B cell (primary cell): ENCODE results near the gene YTHDC1. TPM values are rescaled to one million over a fixed set of nuclear protein-coding genes. Genes with fewer than 3 reads are reported as not detected.

Experiments used
- ATAC-seq: fragments of 200-7000 bp; cut with Tn5 transposase; one replicate; pipeline ENCODE4 v1.10.0; 2021; ENCODE audit warnings: low read depth, mild to moderate bottlenecking, moderate number of reproducible peaks, moderate library complexity
- CTCF ChIA-PET: fragments of 350-600 bp; sonication (Branson Sonifier 250); formaldehyde crosslinking; loops from one replicate; lab custom pipeline; 2021; ENCODE audit warnings: antibody characterized with exemption, inconsistent platforms; lab: Charles Lee
- POLR2A ChIA-PET: fragments of 350-600 bp; sonication (Branson Sonifier 250); formaldehyde crosslinking; loops from one replicate; lab custom pipeline; 2021; ENCODE audit warnings: antibody characterized with exemption; lab: Charles Lee
- DNase-seq: peaks from one replicate; pipeline ENCODE4 v3.0.0; 2013
- H2AFZ ChIP-seq: 2 replicates; pipeline ENCODE4 v1.6.1; 2012; ENCODE audit warnings: mild to moderate bottlenecking, low read depth, low read length; ENCODE audit not compliant: insufficient read depth, poor library complexity, severe bottlenecking
- H3K27ac ChIP-seq, 2 donors: 1 replicate in 1 of 2; 2 replicates in 1 of 2; pipeline ENCODE4 v1.5.1; 2012 to 2013; ENCODE audit warnings: low read length in 2 of 2, mild to moderate bottlenecking in 2 of 2, moderate library complexity in 1 of 2
- H3K27me3 ChIP-seq, 4 experiments: fragments of 200-600 bp in 1 of 4; sonication (generic) in 1 of 4; replicated peaks in 1 of 4; 1 replicate in 2 of 4; 2 replicates in 2 of 4; pipeline versions ENCODE4 v1.6.1 to v1.7.0; 2013 to 2016; ENCODE audit warnings: low read length in 3 of 4, mild to moderate bottlenecking in 2 of 4, mixed read lengths in 1 of 4, moderate library complexity in 1 of 4; ENCODE audit not compliant: insufficient read depth in 4 of 4, control insufficient read depth in 3 of 4; ENCODE audit errors: control extremely low read depth in 1 of 4
- H3K36me3 ChIP-seq, 2 experiments: replicated peaks in 1 of 2; 1 replicate in 1 of 2; 2 replicates in 1 of 2; pipeline versions ENCODE4 v1.6.1 to v1.7.1; 2013; ENCODE audit warnings: low read length in 1 of 2; ENCODE audit not compliant: insufficient read depth in 2 of 2, control insufficient read depth in 1 of 2; ENCODE audit errors: control extremely low read depth in 1 of 2, extremely low read depth in 1 of 2
- H3K4me1 ChIP-seq, 2 donors: fragments of 200-600 bp in 1 of 2; sonication (generic) in 1 of 2; 1 replicate in 1 of 2; 2 replicates in 1 of 2; pipeline versions ENCODE4 v1.5.1 to v1.6.1; 2013 to 2017; ENCODE audit warnings: low read length in 2 of 2; ENCODE audit not compliant: control insufficient read depth in 2 of 2, insufficient read depth in 2 of 2
- H3K4me2 ChIP-seq: replicated peaks from 2 replicates; pipeline ENCODE3; 2012; ENCODE audit warnings: mild to moderate bottlenecking, low read depth, low read length; ENCODE audit not compliant: poor library complexity, severe bottlenecking
- H3K4me3 ChIP-seq, 5 experiments: fragments of 200-600 bp in 1 of 5; sonication (generic) in 1 of 5; 1 replicate in 3 of 5; 2 replicates in 2 of 5; pipeline versions ENCODE4 v1.5.1 to v1.7.0; 2011 to 2016; ENCODE audit warnings: low read length in 4 of 5, mild to moderate bottlenecking in 4 of 5, low read depth in 2 of 5, control low read depth in 1 of 5, moderate library complexity in 1 of 5; ENCODE audit not compliant: insufficient read depth in 1 of 5; ENCODE audit errors: control extremely low read depth in 1 of 5, extremely low read depth in 1 of 5
- H3K79me2 ChIP-seq: fragments of 200-600 bp; sonication (generic); one replicate; pipeline ENCODE4 v1.6.0; 2016; ENCODE audit warnings: low read length; ENCODE audit not compliant: control insufficient read depth, insufficient read depth
- H3K9ac ChIP-seq: fragments of 200-600 bp; sonication (generic); 2 replicates; pipeline ENCODE4 v1.6.1; 2017; ENCODE audit warnings: mild to moderate bottlenecking, low read length, moderate library complexity
- H3K9me3 ChIP-seq, 3 donors: one replicate each; pipeline versions ENCODE4 v1.6.1 to v1.7.1; 2013; ENCODE audit warnings: low read length in 2 of 3; ENCODE audit not compliant: control insufficient read depth in 2 of 3, insufficient read depth in 1 of 3; ENCODE audit errors: control extremely low read depth in 1 of 3
- H4K20me1 ChIP-seq: 2 replicates; pipeline ENCODE4 v1.6.0; 2012; ENCODE audit warnings: mild to moderate bottlenecking, low read length; ENCODE audit not compliant: insufficient read depth, control insufficient read depth, poor library complexity, severe bottlenecking
- H3K27ac Mint-ChIP-seq: one replicate; pipeline ENCODE4 v1.8.0; 2021; ENCODE audit warnings: mixed read lengths
- H3K27me3 Mint-ChIP-seq: one replicate; pipeline ENCODE4 v1.8.0; 2021; ENCODE audit warnings: mixed read lengths
- H3K4me1 Mint-ChIP-seq: one replicate; pipeline ENCODE4 v1.8.0; 2021; ENCODE audit warnings: mixed read lengths
- H3K4me3 Mint-ChIP-seq: one replicate; pipeline ENCODE4 v1.8.0; 2021; ENCODE audit warnings: mixed read lengths
- H3K9me3 Mint-ChIP-seq: one replicate; pipeline ENCODE4 v1.8.0; 2022; ENCODE audit warnings: mixed read lengths; ENCODE audit not compliant: insufficient read depth
- CTCF ChIP-seq: fragments of 200-600 bp; IDR thresholded peaks from one replicate; pipeline ENCODE4 v1.8.0; 2022; ENCODE audit warnings: antibody characterized with exemption, mild to moderate bottlenecking
- EZH2 ChIP-seq: IDR thresholded peaks from 2 replicates; pipeline ENCODE4 v1.6.1; 2012; ENCODE audit warnings: borderline replicate concordance, low read depth, mild to moderate bottlenecking, moderate library complexity, low read length; ENCODE audit not compliant: insufficient read depth, poor library complexity, severe bottlenecking
- WGBS: methylation state at CpG from one replicate; pipeline ENCODE4 v1.1.5; 2013; ENCODE audit warnings: missing lambda C conversion rate; ENCODE audit not compliant: insufficient coverage; 5-methylcytosine and 5-hydroxymethylcytosine counted together
- intact Hi-C: fragments of 100-400 bp; cut with micrococcal nuclease; formaldehyde crosslinking; loops from one replicate; pipeline ENCODE4 v1.10.0; 2022
- polyA plus RNA-seq: library from polyadenylated mRNA; depleted of rRNA; stranded (reverse); fragments of >200 nt; gene quantifications from 2 replicates; pipeline ENCODE4 v1.2.3, GENCODE V29; 2012
- total RNA-seq, 2 donors: library from RNA; stranded (reverse); fragments of 120-200 nt in 1 of 2; gene quantifications; 1 replicate in 1 of 2; 2 replicates in 1 of 2; pipeline versions ENCODE4 v1.2.3 to v1.2.4, GENCODE V29; 2013 to 2022

Gene YTHDC1
- total and polyA plus RNA-seq, 2 donors (not counting 1 experiment from before 2014, with no cell fraction given): 26.9 to 179 TPM

GRCh38 chr4:68304731-68305130 lies 45.2 kb downstream of the YTHDC1 start:
- Histone ChIP-seq H2AFZ (no peak overlapping the region), H3K4me2 (no peak overlapping the region), H4K20me1 (no peaks in the 10 kb centered on the region), H3K9me3 (no peaks in the 10 kb centered on the region), H3K9ac (no peak overlapping the region), H3K4me3 (no peak overlapping the region), H3K27me3 (peaks cover 0 to 3% (median 0%) of the 10 kb centered on the region in 4 experiments), H3K79me2 (no peaks in the 10 kb centered on the region), H3K27ac (no peak overlapping the region), H3K36me3 (no peaks in the 10 kb centered on the region), H3K4me1 (no peaks in the 10 kb centered on the region)
- ATAC-seq: no peak
- Mint-ChIP-seq H3K9me3 (no peaks in the 10 kb centered on the region), H3K27me3 (no peaks in the 10 kb centered on the region), H3K4me3 (no peak overlapping the region), H3K4me1 (no peaks in the 10 kb centered on the region), H3K27ac (no peak overlapping the region)
- WGBS: no CpG with 5 or more reads among the region's 9 CpGs
- ChIA-PET POLR2A (no interaction called here), CTCF (interaction anchor here (1.3 kb wide), 1 partner anchor 35 kb away, joined by 3 read pairs; no protein-coding TSS in a partner anchor)
- intact Hi-C loops: no loop called here
- DNase-seq: no peak
- TF ChIP-seq EZH2 (no peak), CTCF (no peak)

GRCh38 chr4:68299492-68300457 lies 50.1 kb downstream of the YTHDC1 start:
- no peaks in the 10 kb centered on the region for H3K4me1 Mint-ChIP-seq
- no peaks in the 10 kb centered on the region for H3K4me1 ChIP-seq
- no peak overlapping the region for H3K9ac ChIP-seq
- 90% methylated on average over 2 of the region's 9 CpGs for WGBS
- no peak overlapping the region for H3K4me2 ChIP-seq
- peaks cover 7% of the 10 kb centered on the region for H3K9me3 Mint-ChIP-seq
- no peak overlapping the region for H3K27ac Mint-ChIP-seq
- no peak overlapping the region for H3K4me3 Mint-ChIP-seq
- no peak overlapping the region for H3K27ac ChIP-seq
- no peaks in the 10 kb centered on the region for H3K36me3 ChIP-seq
- no peaks in the 10 kb centered on the region for H4K20me1 ChIP-seq
- DNase-seq: no peak
- TF ChIP-seq CTCF (no peak), EZH2 (no peak)
- POLR2A ChIA-PET: no interaction called here
- H3K79me2 ChIP-seq: no peaks in the 10 kb centered on the region
- no peak overlapping the region for H3K4me3 ChIP-seq
- no peak for ATAC-seq
- peaks cover 13% of the 10 kb centered on the region for H3K27me3 Mint-ChIP-seq
- H3K9me3 ChIP-seq: no peaks in the 10 kb centered on the region
- CTCF ChIA-PET: no interaction called here
- intact Hi-C loops: no loop called here
- H3K27me3 ChIP-seq: no peaks in the 10 kb centered on the region
- H2AFZ ChIP-seq: no peak overlapping the region
